ENCODE measurements around the gene ADGRL2. TPM values are rescaled to one million over a fixed set of nuclear protein-coding genes. Genes with fewer than 3 reads are reported as not detected.

Gene ADGRL2
- polyA plus RNA-seq, 1 donor (not counting 4 experiments of a cell fraction or from before 2014, with no cell fraction given) = 6.6 TPM

DNA sequence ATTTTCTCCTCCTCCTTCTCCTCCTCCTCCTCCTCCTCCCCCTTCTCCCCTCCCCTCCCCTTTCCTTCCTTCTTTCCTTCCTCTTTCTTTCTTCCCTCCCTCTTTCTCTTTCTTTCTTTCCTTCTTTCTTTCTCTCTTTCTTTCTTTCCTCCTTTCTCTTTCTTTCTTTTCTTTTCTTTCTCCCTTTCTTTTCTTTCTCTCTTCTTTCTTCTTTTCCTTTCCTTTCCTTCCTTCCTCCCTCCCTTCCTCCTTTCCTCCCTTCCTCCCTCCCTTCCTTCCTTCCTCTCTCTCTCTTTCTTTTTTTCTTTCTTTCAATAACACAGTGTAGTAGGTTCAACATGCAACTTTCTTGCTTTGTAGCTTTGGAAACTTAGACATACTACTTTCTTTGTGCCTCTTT is 46.3 kb upstream of the ADGRL2 start:
- no peak for DNase-seq (ENCODE audit: low read depth, low spot score)
- Histone ChIP-seq H3K9ac (ENCODE audit: control insufficient read depth, extremely low read depth, insufficient read depth, low read length) (no peak overlapping the region), H3K9me3 (ENCODE audit: control insufficient read depth, low read depth, low read length) (no peaks in the 10 kb centered on the region), H3K36me3 (ENCODE audit: control insufficient read depth in 2 of 2, extremely low read depth in 1 of 2, insufficient read depth in 2 of 2, low read length in 2 of 2) (no peaks in the 10 kb centered on the region), H4K20me1 (ENCODE audit: control insufficient read depth, extremely low read depth, insufficient read depth, low read length) (no peaks in the 10 kb centered on the region), H3K4me2 (ENCODE audit: control insufficient read depth, extremely low read depth, insufficient read depth, low read depth, low read length) (no peak overlapping the region), H2AFZ (ENCODE audit: control insufficient read depth, low read length) (no peak overlapping the region), H3K4me1 (ENCODE audit: control insufficient read depth, extremely low read depth, insufficient read depth, low read length) (no peaks in the 10 kb centered on the region), H3K9me1 (ENCODE audit: control insufficient read depth, extremely low read depth, insufficient read depth, low read length) (no peaks in the 10 kb centered on the region), H3K4me3 (ENCODE audit: control insufficient read depth in 2 of 3, extremely low read depth in 1 of 3, insufficient read depth in 2 of 3, low read depth in 1 of 3, low read length in 3 of 3) (no peak overlapping the region), H3K27ac (ENCODE audit: control insufficient read depth, insufficient read depth, low read length) (no peak overlapping the region), H3K79me2 (ENCODE audit: control insufficient read depth, insufficient read depth, low read length) (no peaks in the 10 kb centered on the region), H3K27me3 (ENCODE audit: control insufficient read depth, extremely low read depth, insufficient read depth, low read length) (no peaks in the 10 kb centered on the region)
- dilution Hi-C loops (cut with MboI; ENCODE audit: extremely low pct_ligation_motif_present, low sequenced_read_pairs) = no loop called here
- no peak for FAIRE-seq
- TF ChIP-seq, protein P1, sequence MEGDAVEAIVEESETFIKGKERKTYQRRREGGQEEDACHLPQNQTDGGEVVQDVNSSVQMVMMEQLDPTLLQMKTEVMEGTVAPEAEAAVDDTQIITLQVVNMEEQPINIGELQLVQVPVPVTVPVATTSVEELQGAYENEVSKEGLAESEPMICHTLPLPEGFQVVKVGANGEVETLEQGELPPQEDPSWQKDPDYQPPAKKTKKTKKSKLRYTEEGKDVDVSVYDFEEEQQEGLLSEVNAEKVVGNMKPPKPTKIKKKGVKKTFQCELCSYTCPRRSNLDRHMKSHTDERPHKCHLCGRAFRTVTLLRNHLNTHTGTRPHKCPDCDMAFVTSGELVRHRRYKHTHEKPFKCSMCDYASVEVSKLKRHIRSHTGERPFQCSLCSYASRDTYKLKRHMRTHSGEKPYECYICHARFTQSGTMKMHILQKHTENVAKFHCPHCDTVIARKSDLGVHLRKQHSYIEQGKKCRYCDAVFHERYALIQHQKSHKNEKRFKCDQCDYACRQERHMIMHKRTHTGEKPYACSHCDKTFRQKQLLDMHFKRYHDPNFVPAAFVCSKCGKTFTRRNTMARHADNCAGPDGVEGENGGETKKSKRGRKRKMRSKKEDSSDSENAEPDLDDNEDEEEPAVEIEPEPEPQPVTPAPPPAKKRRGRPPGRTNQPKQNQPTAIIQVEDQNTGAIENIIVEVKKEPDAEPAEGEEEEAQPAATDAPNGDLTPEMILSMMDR (optimal IDR thresholded peaks at IDR 0.05 in 1 of 3, IDR thresholded peaks at IDR 0.05 in 1 of 3, conservative IDR thresholded peaks at IDR 0.05 in 1 of 3; ENCODE audit: extremely low read depth in 1 of 3, insufficient read depth in 2 of 3, low read length in 3 of 3) = no peak
- no peak for TF ChIP-seq EZH2 (IDR thresholded peaks at IDR 0.05; ENCODE audit: low read length)

DNA sequence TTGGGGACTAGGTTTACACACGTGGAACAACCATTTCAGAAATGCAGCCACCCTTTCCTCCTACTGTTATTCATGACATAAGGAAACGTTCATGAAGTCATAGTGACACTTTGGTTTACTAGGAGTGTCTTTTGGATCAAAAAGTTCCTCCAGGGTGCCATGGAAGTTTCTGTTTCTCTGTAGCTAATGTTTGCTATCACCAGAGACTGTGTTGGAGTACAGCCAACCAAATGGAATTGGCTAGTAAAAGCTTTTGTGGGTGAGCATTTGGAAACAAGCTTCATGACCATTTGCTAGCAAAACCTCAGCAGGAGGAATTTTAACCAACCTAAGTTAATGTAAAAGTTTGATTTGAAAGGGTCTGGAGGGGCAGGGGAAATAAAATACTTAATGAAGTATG is 43.9 kb upstream of the ADGRL2 start:
- H2AFZ ChIP-seq (ENCODE audit: control insufficient read depth, low read length) = no peak overlapping the region
- TF ChIP-seq, protein P1 (optimal IDR thresholded peaks at IDR 0.05 in 1 of 3, IDR thresholded peaks at IDR 0.05 in 1 of 3, conservative IDR thresholded peaks at IDR 0.05 in 1 of 3; ENCODE audit: extremely low read depth in 1 of 3, insufficient read depth in 2 of 3, low read length in 3 of 3) = no peak
- no peak for TF ChIP-seq EZH2 (IDR thresholded peaks at IDR 0.05; ENCODE audit: low read length)
- H3K27me3 ChIP-seq (ENCODE audit: control insufficient read depth, extremely low read depth, insufficient read depth, low read length) = no peaks in the 10 kb centered on the region
- H3K36me3 ChIP-seq (ENCODE audit: control insufficient read depth in 2 of 2, extremely low read depth in 1 of 2, insufficient read depth in 2 of 2, low read length in 2 of 2) = no peaks in the 10 kb centered on the region
- H3K9me3 ChIP-seq (ENCODE audit: control insufficient read depth, low read depth, low read length) = no peaks in the 10 kb centered on the region
- H3K27ac ChIP-seq (ENCODE audit: control insufficient read depth, insufficient read depth, low read length) = no peak overlapping the region
- H3K4me1 ChIP-seq (ENCODE audit: control insufficient read depth, extremely low read depth, insufficient read depth, low read length) = no peaks in the 10 kb centered on the region
- dilution Hi-C loops (cut with MboI; ENCODE audit: extremely low pct_ligation_motif_present, low sequenced_read_pairs) = no loop called here
- no peaks in the 10 kb centered on the region for H3K9me1 ChIP-seq (ENCODE audit: control insufficient read depth, extremely low read depth, insufficient read depth, low read length)
- no peaks in the 10 kb centered on the region for H3K79me2 ChIP-seq (ENCODE audit: control insufficient read depth, insufficient read depth, low read length)
- no peaks in the 10 kb centered on the region for H4K20me1 ChIP-seq (ENCODE audit: control insufficient read depth, extremely low read depth, insufficient read depth, low read length)
- FAIRE-seq (no peak), DNase-seq (ENCODE audit: low read depth, low spot score) (no peak)
- no peak overlapping the region for H3K4me2 ChIP-seq (ENCODE audit: control insufficient read depth, extremely low read depth, insufficient read depth, low read depth, low read length)
- no peak overlapping the region for H3K4me3 ChIP-seq (ENCODE audit: control insufficient read depth in 2 of 3, extremely low read depth in 1 of 3, insufficient read depth in 2 of 3, low read depth in 1 of 3, low read length in 3 of 3)
- no peak overlapping the region for H3K9ac ChIP-seq (ENCODE audit: control insufficient read depth, extremely low read depth, insufficient read depth, low read length)

All from keratinocyte (primary cell).